H1 (cell line): ENCODE results near the gene AKR1C2.
"Not testable (repeated sequence)": the region's sequence is repeated elsewhere in the genome, so short reads cannot be mapped to it uniquely, and the experiment has no call there.

Experiments
- EZH2 ChIP-seq: fragments of 200-600 bp; sonication (generic); IDR thresholded peaks from 2 replicates; pipeline ENCODE4 v1.7.1; 2012; ENCODE audit warnings: low read depth, mild to moderate bottlenecking, moderate library complexity, low read length, inconsistent platforms; ENCODE audit not compliant: severe bottlenecking
- SP2 ChIP-seq: IDR thresholded peaks from 2 replicates; pipeline ENCODE4 v1.6.1; 2012; ENCODE audit warnings: mild to moderate bottlenecking, low read length, inconsistent platforms
- TAF1 ChIP-seq: IDR thresholded peaks from 2 replicates; pipeline ENCODE4 v1.6.1; 2011; ENCODE audit warnings: mild to moderate bottlenecking, low read depth, low read length
- ZNF274 ChIP-seq: IDR thresholded peaks from 2 replicates; pipeline ENCODE4 v1.7.0; 2012; ENCODE audit warnings: low read length, borderline replicate concordance; ENCODE audit errors: extremely low read depth
- TF ChIP-seq, protein P1 (sequence below), 3 experiments: IDR thresholded peaks; 1 replicate in 2 of 3; 2 replicates in 1 of 3; pipeline versions ENCODE4 v1.5.1 to v1.6.1; 2011; ENCODE audit warnings: low read length in 3 of 3, mild to moderate bottlenecking in 3 of 3, inconsistent platforms in 2 of 3, low read depth in 1 of 3, moderate library complexity in 1 of 3; ENCODE audit not compliant: insufficient read depth in 1 of 3; ENCODE audit errors: control extremely low read depth in 1 of 3

GRCh38 chr10:5018671-5019277 is 15.1 kb upstream of the AKR1C2 start:
- not testable (repeated sequence) for TF ChIP-seq TAF1, EZH2, SP2, ZNF274
- TF ChIP-seq, protein P1, sequence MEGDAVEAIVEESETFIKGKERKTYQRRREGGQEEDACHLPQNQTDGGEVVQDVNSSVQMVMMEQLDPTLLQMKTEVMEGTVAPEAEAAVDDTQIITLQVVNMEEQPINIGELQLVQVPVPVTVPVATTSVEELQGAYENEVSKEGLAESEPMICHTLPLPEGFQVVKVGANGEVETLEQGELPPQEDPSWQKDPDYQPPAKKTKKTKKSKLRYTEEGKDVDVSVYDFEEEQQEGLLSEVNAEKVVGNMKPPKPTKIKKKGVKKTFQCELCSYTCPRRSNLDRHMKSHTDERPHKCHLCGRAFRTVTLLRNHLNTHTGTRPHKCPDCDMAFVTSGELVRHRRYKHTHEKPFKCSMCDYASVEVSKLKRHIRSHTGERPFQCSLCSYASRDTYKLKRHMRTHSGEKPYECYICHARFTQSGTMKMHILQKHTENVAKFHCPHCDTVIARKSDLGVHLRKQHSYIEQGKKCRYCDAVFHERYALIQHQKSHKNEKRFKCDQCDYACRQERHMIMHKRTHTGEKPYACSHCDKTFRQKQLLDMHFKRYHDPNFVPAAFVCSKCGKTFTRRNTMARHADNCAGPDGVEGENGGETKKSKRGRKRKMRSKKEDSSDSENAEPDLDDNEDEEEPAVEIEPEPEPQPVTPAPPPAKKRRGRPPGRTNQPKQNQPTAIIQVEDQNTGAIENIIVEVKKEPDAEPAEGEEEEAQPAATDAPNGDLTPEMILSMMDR (IDR thresholded peaks at IDR 0.05; ENCODE audit: control extremely low read depth in 1 of 3, insufficient read depth in 1 of 3, low read depth in 1 of 3, low read length in 3 of 3), result not testable (repeated sequence)
